Activated CD4-positive, alpha-beta T cell treated with anti-CD3 and anti-CD28 coated beads for 36 hours (primary cell): Measurements from ENCODE around the gene SLC9C2. TPM values are rescaled to one million over a fixed set of nuclear protein-coding genes. Genes with fewer than 3 reads are reported as not detected.
"Not testable (repeated sequence)": the region's sequence is repeated elsewhere in the genome, so short reads cannot be mapped to it uniquely, and the experiment has no call there.

Experiments
- ATAC-seq: fragments of 200-7000 bp; cut with Tn5 transposase; one replicate; pipeline ENCODE4 v1.10.0; 2021; ENCODE audit warnings: mild to moderate bottlenecking, moderate library complexity
- CTCF ChIA-PET: fragments of 350-600 bp; sonication (Branson Sonifier 250); formaldehyde crosslinking; loops from one replicate; lab custom pipeline; 2021; ENCODE audit warnings: antibody characterized with exemption; lab: Charles Lee
- POLR2A ChIA-PET: fragments of 350-600 bp; sonication (Branson Sonifier 250); formaldehyde crosslinking; loops from one replicate; lab custom pipeline; 2021; ENCODE audit warnings: antibody characterized with exemption, inconsistent platforms; lab: Charles Lee
- DNase-seq: peaks from one replicate; pipeline ENCODE4 v3.0.0-alpha.2; 2020
- H3K27ac Mint-ChIP-seq: one replicate; pipeline ENCODE4 v1.8.0; 2021; ENCODE audit warnings: mixed read lengths
- H3K27me3 Mint-ChIP-seq: one replicate; pipeline ENCODE4 v1.8.0; 2021; ENCODE audit warnings: mixed read lengths
- H3K36me3 Mint-ChIP-seq: one replicate; pipeline ENCODE4 v1.8.0; 2021; ENCODE audit warnings: low read depth, mixed read lengths
- H3K4me1 Mint-ChIP-seq: one replicate; pipeline ENCODE4 v1.8.0; 2021; ENCODE audit warnings: mixed read lengths
- H3K4me3 Mint-ChIP-seq: one replicate; pipeline ENCODE4 v1.8.0; 2021; ENCODE audit warnings: mild to moderate bottlenecking, moderate library complexity, mixed read lengths
- H3K9me3 Mint-ChIP-seq: one replicate; pipeline ENCODE4 v1.8.0; 2021; ENCODE audit warnings: low read depth, mixed read lengths
- intact Hi-C, 2 experiments: fragments of 100-400 bp; cut with DNase I in 1 of 2; cut with micrococcal nuclease in 1 of 2; formaldehyde crosslinking; loops; one replicate each; pipeline versions ENCODE4 v1.14.2 to v1.15.1; 2022 to 2024; cut with DNase I, micrococcal nuclease
- total RNA-seq, 2 experiments: library from RNA; stranded (reverse); gene quantifications; one replicate each; pipeline ENCODE4 v1.2.3, GENCODE V29; 2021

Gene SLC9C2
- total RNA-seq, 2 experiments from 2014 or later = not detected

GRCh38 chr1:173573596-173573995 lies 29.3 kb downstream of the SLC9C2 start:
- ATAC-seq = no peak
- intact Hi-C loops = no loop called here
- no peaks in the 10 kb centered on the region for H3K9me3 Mint-ChIP-seq

GRCh38 chr1:173572201-173572873 lies 30.5 kb downstream of the SLC9C2 start:
- no peak for DNase-seq
- no peaks in the 10 kb centered on the region for H3K36me3 Mint-ChIP-seq
- no peak for ATAC-seq
- ChIA-PET POLR2A (no interaction called here), CTCF (no interaction called here)
- intact Hi-C loops = no loop called here
- peaks cover 3% of the 10 kb centered on the region for H3K27me3 Mint-ChIP-seq
- H3K27ac Mint-ChIP-seq = no peak overlapping the region
- H3K4me3 Mint-ChIP-seq = no peak overlapping the region
- H3K9me3 Mint-ChIP-seq = peaks cover 7% of the 10 kb centered on the region
- H3K4me1 Mint-ChIP-seq = no peaks in the 10 kb centered on the region

More at GRCh38 chr1:173573596-173573995, 29.3 kb downstream of the SLC9C2 start:
- no peak overlapping the region for H3K27ac Mint-ChIP-seq
- peaks cover 3% of the 10 kb centered on the region for H3K27me3 Mint-ChIP-seq
- CTCF ChIA-PET = no interaction called here
- POLR2A ChIA-PET = no interaction called here
- no peaks in the 10 kb centered on the region for H3K4me1 Mint-ChIP-seq
- no peaks in the 10 kb centered on the region for H3K36me3 Mint-ChIP-seq
- no peak for DNase-seq
- H3K4me3 Mint-ChIP-seq = no peak overlapping the region

- no peaks in the 10 kb centered on the region for H3K4me1 Mint-ChIP-seq
- CTCF ChIA-PET = interaction anchor here (0.6 to 1.1 kb wide), 3 partner anchors 11 to 146 kb away, joined by 3 to 5 read pairs (median 3); no protein-coding TSS in a partner anchor
- no peak overlapping the region for H3K4me3 Mint-ChIP-seq
- no peak overlapping the region for H3K27ac Mint-ChIP-seq
- POLR2A ChIA-PET = no interaction called here
- intact Hi-C loops = no loop called here
- DNase-seq = peak; percentile 14
- H3K9me3 Mint-ChIP-seq = peaks cover 15% of the 10 kb centered on the region
- H3K27me3 Mint-ChIP-seq = peaks cover 5% of the 10 kb centered on the region
- peak; percentile 66 for ATAC-seq
- H3K36me3 Mint-ChIP-seq = no peaks in the 10 kb centered on the region
Measured at GRCh38 chr1:173570370-173571007, 32.4 kb downstream of the SLC9C2 start.

- ChIA-PET CTCF (no interaction called here), POLR2A (no interaction called here)
- ATAC-seq (no peak), DNase-seq (no peak)
- Mint-ChIP-seq H3K4me1 (no peaks in the 10 kb centered on the region), H3K36me3 (no peaks in the 10 kb centered on the region), H3K4me3 (no peak overlapping the region), H3K9me3 (peaks cover 20% of the 10 kb centered on the region), H3K27me3 (peaks cover 5% of the 10 kb centered on the region), H3K27ac (no peak overlapping the region)
- intact Hi-C loops = no loop called here
Measured at GRCh38 chr1:173568483-173568882, 34.4 kb downstream of the SLC9C2 start.

- CTCF ChIA-PET, H3K27ac Mint-ChIP-seq, intact Hi-C loops, H3K27me3 Mint-ChIP-seq, H3K4me1 Mint-ChIP-seq, H3K36me3 Mint-ChIP-seq, POLR2A ChIA-PET, H3K4me3 Mint-ChIP-seq, ATAC-seq, DNase-seq: not testable (repeated sequence)
- peaks cover 20% of the 10 kb centered on the region for H3K9me3 Mint-ChIP-seq
Measured at GRCh38 chr1:173563846-173564245, 39.0 kb downstream of the SLC9C2 start.

GRCh38 chr1:173562813-173563212 lies 40.1 kb downstream of the SLC9C2 start:
- ChIA-PET POLR2A (no interaction called here), CTCF (no interaction called here)
- ATAC-seq (no peak), DNase-seq (no peak)
- intact Hi-C loops = no loop called here
- Mint-ChIP-seq H3K36me3 (no peaks in the 10 kb centered on the region), H3K4me3 (no peak overlapping the region), H3K4me1 (peaks cover 1% of the 10 kb centered on the region), H3K9me3 (peaks cover 16% of the 10 kb centered on the region), H3K27me3 (peaks cover 2% of the 10 kb centered on the region), H3K27ac (no peak overlapping the region)

- peaks cover 1% of the 10 kb centered on the region for H3K27me3 Mint-ChIP-seq
- DNase-seq (no peak), ATAC-seq (no peak)
- ChIA-PET POLR2A (no interaction called here), CTCF (no interaction called here)
- peaks cover 5% of the 10 kb centered on the region for H3K9me3 Mint-ChIP-seq
- peaks cover 1% of the 10 kb centered on the region for H3K4me1 Mint-ChIP-seq
- H3K27ac Mint-ChIP-seq = no peak overlapping the region
- intact Hi-C loops = no loop called here
- H3K36me3 Mint-ChIP-seq = no peaks in the 10 kb centered on the region
- no peak overlapping the region for H3K4me3 Mint-ChIP-seq
Measured at GRCh38 chr1:173561263-173561662, 41.6 kb downstream of the SLC9C2 start.

GRCh38 chr1:173560285-173560880 lies 42.5 kb downstream of the SLC9C2 start:
- Mint-ChIP-seq H3K27ac (no peak overlapping the region), H3K4me3 (no peak overlapping the region), H3K9me3 (peaks cover 5% of the 10 kb centered on the region), H3K4me1 (peaks cover 2% of the 10 kb centered on the region), H3K27me3 (no peaks in the 10 kb centered on the region), H3K36me3 (no peaks in the 10 kb centered on the region)
- DNase-seq = no peak
- ATAC-seq = no peak
- ChIA-PET POLR2A (no interaction called here), CTCF (interaction anchor here (0.9 to 1.1 kb wide), 2 partner anchors 58 to 178 kb away, joined by 3 to 4 read pairs; no protein-coding TSS in a partner anchor)
- intact Hi-C loops = no loop called here

GRCh38 chr1:173555651-173556305 lies 47.1 kb downstream of the SLC9C2 start:
- no peaks in the 10 kb centered on the region for H3K9me3 Mint-ChIP-seq
- H3K27me3 Mint-ChIP-seq = no peaks in the 10 kb centered on the region
- ATAC-seq (no peak), DNase-seq (no peak)
- no peaks in the 10 kb centered on the region for H3K36me3 Mint-ChIP-seq
- POLR2A ChIA-PET = interaction anchor here (0.6 kb wide), 1 partner anchor 11 kb away, joined by 5 read pairs; no protein-coding TSS in a partner anchor
- H3K4me1 Mint-ChIP-seq = peaks cover 25% of the 10 kb centered on the region
- CTCF ChIA-PET = interaction anchor here (0.8 kb wide), 1 partner anchor 133 kb away, joined by 3 read pairs; no protein-coding TSS in a partner anchor
- no peak overlapping the region for H3K4me3 Mint-ChIP-seq
- intact Hi-C loops = no loop called here
- no peak overlapping the region for H3K27ac Mint-ChIP-seq

- Mint-ChIP-seq H3K27ac (no peak overlapping the region), H3K9me3 (no peaks in the 10 kb centered on the region), H3K4me3 (no peak overlapping the region), H3K36me3 (no peaks in the 10 kb centered on the region), H3K4me1 (peaks cover 33% of the 10 kb centered on the region), H3K27me3 (no peaks in the 10 kb centered on the region)
- intact Hi-C loops = no loop called here
- ATAC-seq (no peak), DNase-seq (no peak)
- POLR2A ChIA-PET = no interaction called here
- CTCF ChIA-PET = no interaction called here
Measured at GRCh38 chr1:173554541-173555250, 48.2 kb downstream of the SLC9C2 start.

GRCh38 chr1:173554089-173554488 lies 48.8 kb downstream of the SLC9C2 start:
- H3K9me3 Mint-ChIP-seq = no peaks in the 10 kb centered on the region
- ATAC-seq (no peak), DNase-seq (no peak)
- intact Hi-C loops = no loop called here
- no peaks in the 10 kb centered on the region for H3K27me3 Mint-ChIP-seq
- POLR2A ChIA-PET = no interaction called here
- H3K4me3 Mint-ChIP-seq = no peak overlapping the region
- H3K27ac Mint-ChIP-seq = no peak overlapping the region
- H3K4me1 Mint-ChIP-seq = peaks cover 37% of the 10 kb centered on the region
- H3K36me3 Mint-ChIP-seq = no peaks in the 10 kb centered on the region
- CTCF ChIA-PET = no interaction called here
